C4-2B (cell line): ENCODE data around the gene LRP1-AS.

ENCODE experiments used
- H3K27ac ChIP-seq: fragments of 450-650 bp; 2 replicates; pipeline ENCODE4 v1.5.1; 2017
- ZFX ChIP-seq: fragments of 450-650 bp; IDR thresholded peaks from 2 replicates; pipeline ENCODE4 v1.6.1; 2017
- TF ChIP-seq, protein P1 (sequence below): fragments of 450-650 bp; conservative IDR thresholded peaks from 2 replicates; pipeline ENCODE4 v1.5.1; 2017; ENCODE audit warnings: mild to moderate bottlenecking

The LRP1-AS gene

DNA sequence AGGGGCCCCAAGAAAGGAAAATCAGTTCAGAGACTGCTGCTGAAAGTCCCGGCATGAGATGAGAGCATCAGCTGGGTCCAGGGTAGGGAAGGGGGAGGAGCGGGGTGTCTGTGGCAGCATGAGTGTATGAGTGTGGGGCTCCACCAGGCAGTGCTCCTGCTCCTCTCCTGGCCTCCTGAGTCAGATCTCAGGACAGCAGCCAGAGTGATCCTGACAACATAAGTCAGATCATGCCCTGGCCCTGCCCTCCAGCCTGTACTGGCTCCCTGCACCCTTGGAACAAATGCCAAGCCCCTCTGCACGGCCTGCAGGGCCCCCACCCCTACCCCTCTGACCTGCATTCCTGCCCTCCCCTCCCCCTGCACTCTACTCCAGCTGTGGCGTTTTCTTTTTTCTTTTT, 24.2 kb upstream of the LRP1-AS start:
- TF ChIP-seq ZFX, result no peak
- TF ChIP-seq, protein P1, sequence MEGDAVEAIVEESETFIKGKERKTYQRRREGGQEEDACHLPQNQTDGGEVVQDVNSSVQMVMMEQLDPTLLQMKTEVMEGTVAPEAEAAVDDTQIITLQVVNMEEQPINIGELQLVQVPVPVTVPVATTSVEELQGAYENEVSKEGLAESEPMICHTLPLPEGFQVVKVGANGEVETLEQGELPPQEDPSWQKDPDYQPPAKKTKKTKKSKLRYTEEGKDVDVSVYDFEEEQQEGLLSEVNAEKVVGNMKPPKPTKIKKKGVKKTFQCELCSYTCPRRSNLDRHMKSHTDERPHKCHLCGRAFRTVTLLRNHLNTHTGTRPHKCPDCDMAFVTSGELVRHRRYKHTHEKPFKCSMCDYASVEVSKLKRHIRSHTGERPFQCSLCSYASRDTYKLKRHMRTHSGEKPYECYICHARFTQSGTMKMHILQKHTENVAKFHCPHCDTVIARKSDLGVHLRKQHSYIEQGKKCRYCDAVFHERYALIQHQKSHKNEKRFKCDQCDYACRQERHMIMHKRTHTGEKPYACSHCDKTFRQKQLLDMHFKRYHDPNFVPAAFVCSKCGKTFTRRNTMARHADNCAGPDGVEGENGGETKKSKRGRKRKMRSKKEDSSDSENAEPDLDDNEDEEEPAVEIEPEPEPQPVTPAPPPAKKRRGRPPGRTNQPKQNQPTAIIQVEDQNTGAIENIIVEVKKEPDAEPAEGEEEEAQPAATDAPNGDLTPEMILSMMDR, result no peak
- no peak overlapping the region for H3K27ac ChIP-seq

DNA sequence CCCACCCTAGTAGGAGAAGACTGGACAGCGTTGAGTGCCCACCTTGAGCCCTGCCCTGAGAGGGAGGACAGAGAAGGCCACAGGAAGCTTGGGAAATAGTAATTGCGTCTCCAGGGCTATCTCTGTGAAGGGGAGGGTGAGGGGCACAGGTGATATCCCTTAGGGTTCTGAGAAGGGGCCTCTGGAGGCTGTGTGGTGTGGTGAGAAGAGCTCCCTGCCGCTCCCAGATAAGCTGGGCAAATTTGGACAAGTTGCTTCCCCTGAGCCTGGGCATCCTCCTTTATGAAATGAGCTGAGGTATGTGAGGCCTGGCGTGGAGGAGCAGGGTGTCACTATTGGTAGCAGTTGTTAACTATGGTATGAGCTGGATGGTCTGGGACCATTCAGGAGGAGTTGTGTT, 23.5 kb upstream of the LRP1-AS start:
- no peak overlapping the region for H3K27ac ChIP-seq
- TF ChIP-seq, protein P1, result no peak
- TF ChIP-seq ZFX, result no peak

DNA sequence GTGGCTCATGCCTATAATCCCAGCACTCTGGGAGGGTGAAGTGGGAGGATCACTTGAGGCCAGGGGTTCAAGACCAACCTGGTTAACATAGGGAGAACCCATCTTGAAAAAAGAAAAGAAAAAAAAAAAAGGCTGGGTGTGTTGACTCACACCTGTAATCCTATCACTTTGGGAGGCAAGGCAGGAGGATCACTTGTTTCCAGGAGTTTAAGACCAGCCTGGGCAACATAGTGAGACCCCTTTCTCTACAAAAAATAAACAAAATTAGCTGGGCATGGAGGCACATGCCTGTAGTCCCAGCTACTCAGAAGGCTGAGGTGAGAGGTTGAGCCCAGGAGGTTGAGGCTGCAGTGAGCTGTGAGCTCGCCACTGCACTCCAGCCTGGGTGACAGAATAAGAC, 23.0 kb upstream of the LRP1-AS start:
- TF ChIP-seq ZFX, result no peak
- TF ChIP-seq, protein P1, result no peak
- H3K27ac ChIP-seq, result no peak overlapping the region

DNA sequence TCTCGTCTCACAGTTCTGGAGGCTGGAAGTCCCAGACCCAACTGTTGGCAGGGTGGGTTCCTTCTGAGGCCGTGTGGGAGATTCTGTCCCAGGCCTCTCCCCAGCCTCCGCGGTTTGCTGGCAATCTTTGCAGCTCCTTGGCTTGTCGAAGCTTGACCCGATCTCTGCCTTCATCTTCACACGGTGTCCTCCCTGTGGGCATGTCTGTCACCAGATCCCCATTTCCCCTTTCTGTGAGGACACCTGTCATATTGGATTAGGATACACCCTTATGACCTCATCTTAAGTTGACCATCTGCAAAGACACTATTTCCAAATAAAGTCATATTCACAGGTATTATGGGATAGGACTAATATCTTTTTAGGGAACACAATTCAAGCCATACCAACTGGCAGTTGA, 22.6 kb upstream of the LRP1-AS start:
- TF ChIP-seq, protein P1, result no peak
- TF ChIP-seq ZFX, result no peak
- H3K27ac ChIP-seq, result no peak overlapping the region

DNA sequence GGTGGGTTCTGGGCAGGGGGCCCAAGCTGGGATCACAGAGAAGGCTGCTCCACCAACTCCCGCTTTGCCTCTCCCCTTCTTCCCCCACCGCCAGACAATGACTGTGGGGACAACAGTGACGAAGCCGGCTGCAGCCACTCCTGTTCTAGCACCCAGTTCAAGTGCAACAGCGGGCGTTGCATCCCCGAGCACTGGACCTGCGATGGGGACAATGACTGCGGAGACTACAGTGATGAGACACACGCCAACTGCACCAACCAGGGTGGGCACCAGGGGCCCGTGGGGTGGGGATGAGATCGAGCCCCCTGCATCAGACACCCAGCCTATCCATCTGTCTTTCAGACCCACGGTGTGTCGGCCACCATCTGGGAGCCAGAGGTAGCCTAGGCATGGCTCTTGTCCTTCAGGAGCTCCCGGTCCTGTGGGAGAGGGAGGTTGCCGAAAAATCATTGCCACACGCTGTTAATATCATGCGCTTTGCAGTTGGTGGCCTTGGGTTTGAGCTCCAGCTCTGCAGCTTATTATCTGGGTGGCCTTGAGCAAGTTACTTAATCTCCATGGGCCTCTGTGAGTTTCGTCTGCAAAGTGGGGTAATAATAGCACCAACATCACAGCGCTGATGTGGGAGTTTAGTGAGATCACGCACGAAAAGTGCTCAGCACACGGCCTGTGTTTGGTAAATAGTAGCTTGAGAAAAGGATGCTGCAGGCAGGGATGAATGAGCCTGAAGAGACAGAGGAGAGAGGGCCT, 21.8 kb upstream of the LRP1-AS start:
- TF ChIP-seq ZFX, result no peak
- TF ChIP-seq, protein P1, result no peak
- no peak overlapping the region for H3K27ac ChIP-seq

DNA sequence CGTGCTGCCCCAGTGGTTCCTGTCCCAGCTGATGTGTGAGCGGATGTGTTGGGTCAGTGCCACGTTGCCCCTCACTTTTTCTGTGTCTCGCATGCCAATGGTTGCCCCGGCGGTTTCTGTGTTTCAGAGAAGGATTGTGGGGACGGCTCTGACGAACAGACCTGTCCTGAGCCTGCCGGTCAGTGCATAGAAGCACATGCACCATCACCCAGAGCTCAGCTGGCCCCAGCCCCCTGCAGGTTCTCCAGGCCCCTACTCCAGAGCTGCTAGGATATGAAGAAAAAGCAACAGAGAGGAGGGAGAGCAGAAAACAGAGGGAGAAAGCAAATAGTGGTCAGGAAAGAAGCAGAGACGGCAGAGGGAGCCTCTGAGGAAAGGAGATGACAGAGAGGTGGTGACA, 20.6 kb upstream of the LRP1-AS start:
- H3K27ac ChIP-seq, result no peak overlapping the region
- TF ChIP-seq, protein P1, result no peak
- TF ChIP-seq ZFX, result no peak

DNA sequence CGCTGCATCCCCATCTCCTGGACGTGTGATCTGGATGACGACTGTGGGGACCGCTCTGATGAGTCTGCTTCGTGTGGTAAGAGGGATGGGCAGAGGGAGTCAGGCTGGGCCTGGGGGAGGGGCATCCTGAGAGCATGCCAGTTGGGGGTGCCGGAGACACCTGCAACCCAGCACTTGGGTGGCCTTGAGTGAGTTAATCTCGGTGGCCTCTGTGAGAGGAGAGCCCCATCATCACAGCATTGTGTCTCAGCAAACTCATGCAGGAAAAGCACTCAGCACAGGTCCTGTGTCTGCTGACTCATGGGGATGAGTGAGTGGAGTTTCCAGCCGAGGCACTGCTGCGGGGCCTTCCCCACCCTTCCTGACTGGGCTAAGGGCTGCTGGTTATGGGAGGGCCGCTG, 19.6 kb upstream of the LRP1-AS start:
- no peak for TF ChIP-seq ZFX
- TF ChIP-seq, protein P1, result no peak
- H3K27ac ChIP-seq, result no peak overlapping the region
